K562 (cell line): Measurements from ENCODE around the gene SRPK2. TPM values are rescaled to one million over a fixed set of nuclear protein-coding genes. Genes with fewer than 3 reads are reported as not detected.

Experiments
- ATAC-seq: fragments of 200-7000 bp; cut with Tn5 transposase; 3 replicates; pipeline ENCODE4 v1.9.1; 2020; ENCODE audit warnings: moderate library complexity
- BruUV-seq: library from RNA; stranded (reverse); fragments of 400-500 nt; replicated peaks from 2 replicates; lab custom pipeline; 2021; lab: Mats Ljungman, UMichigan
- CTCF ChIA-PET: fragments of 300-600 bp; formaldehyde crosslinking; extraction: SDS; loops from one replicate; lab custom pipeline; 2021; ENCODE audit warnings: low intra/inter-chr PET ratio; lab: Yijun Ruan, JAX
- POLR2A ChIA-PET: fragments of 300-600, 350-650 bp; sonication (Branson Sonifier 250); formaldehyde crosslinking; extraction: SDS; loops from one replicate; lab custom pipeline; 2021; ENCODE audit warnings: antibody characterized with exemption, inconsistent platforms; lab: Yijun Ruan, JAX
- DNase-seq, 4 experiments: peaks; one replicate each; pipeline versions ENCODE4 v3.0.0 to v3.0.0-alpha.2; 2011 to 2018; ENCODE audit warnings: low spot score in 3 of 4, mixed read lengths in 3 of 4; ENCODE audit errors: extremely low read depth in 1 of 4
- FAIRE-seq: peaks from 2 replicates; lab custom pipeline; 2011; peaks lifted over from hg19 to GRCh38; lab: Jason Lieb, UNC
- H2AFZ ChIP-seq: 2 replicates; pipeline ENCODE4 v1.6.0; 2011; ENCODE audit warnings: low read depth, low read length, control low read depth, inconsistent platforms
- H3K27ac ChIP-seq: fragments of 200-600 bp; 3 replicates; pipeline ENCODE4 v1.8.0; 2011; ENCODE audit warnings: low read depth, mild to moderate bottlenecking, control low read depth, inconsistent platforms, low read length, moderate library complexity, mixed read lengths; ENCODE audit errors: extremely low read depth
- H3K27me3 ChIP-seq, 2 experiments: fragments of 300-600 bp in 1 of 2; 2 replicates in 1 of 2; 3 replicates in 1 of 2; pipeline versions ENCODE4 v1.6.0 to v1.8.0; 2011; ENCODE audit warnings: inconsistent platforms in 2 of 2, low read length in 2 of 2, mild to moderate bottlenecking in 1 of 2, mixed read lengths in 1 of 2, moderate library complexity in 1 of 2; ENCODE audit not compliant: control insufficient read depth in 2 of 2, insufficient read depth in 2 of 2
- H3K36me3 ChIP-seq: fragments of 300-600 bp; 3 replicates; pipeline ENCODE4 v1.8.0; 2011; ENCODE audit warnings: mild to moderate bottlenecking, low read length, inconsistent platforms; ENCODE audit not compliant: control insufficient read depth, insufficient read depth
- H3K4me1 ChIP-seq, 2 experiments: fragments of 200-600 bp in 1 of 2; replicated peaks in 1 of 2; 2 replicates in 1 of 2; 3 replicates in 1 of 2; pipeline versions ENCODE4 v1.5.1 to v1.8.0; 2011; ENCODE audit warnings: inconsistent platforms in 2 of 2, low read length in 2 of 2, mild to moderate bottlenecking in 1 of 2, mixed read lengths in 1 of 2, moderate library complexity in 1 of 2; ENCODE audit not compliant: control insufficient read depth in 2 of 2, insufficient read depth in 2 of 2
- H3K4me2 ChIP-seq: 2 replicates; pipeline ENCODE4 v1.6.1; 2011; ENCODE audit warnings: low read length, control low read depth, inconsistent platforms, mixed read lengths; ENCODE audit not compliant: insufficient read depth
- H3K4me3 ChIP-seq: fragments of 200-600 bp; sonication (generic), shearing (Covaris generic); 2 replicates; pipeline ENCODE4 v1.5.1; 2016; ENCODE audit warnings: control low read depth, inconsistent platforms
- H3K79me2 ChIP-seq: fragments of 200-600 bp; 3 replicates; pipeline ENCODE4 v1.8.0; 2011; ENCODE audit warnings: low read length, inconsistent platforms; ENCODE audit not compliant: control insufficient read depth, insufficient read depth
- H3K9ac ChIP-seq, 2 experiments: 2 replicates each; pipeline versions ENCODE4 v1.6.0 to v1.6.1; 2011; ENCODE audit warnings: low read depth in 2 of 2, low read length in 2 of 2, control low read depth in 1 of 2, inconsistent platforms in 1 of 2, mild to moderate bottlenecking in 1 of 2, mixed read lengths in 1 of 2; ENCODE audit not compliant: insufficient read depth in 1 of 2
- H3K9me1 ChIP-seq: one replicate; pipeline ENCODE4 v1.6.0; 2011; ENCODE audit warnings: inconsistent platforms, mild to moderate bottlenecking, low read length, moderate library complexity; ENCODE audit not compliant: control insufficient read depth, insufficient read depth
- H3K9me3 ChIP-seq: replicated peaks from 2 replicates; pipeline ENCODE4 v1.5.1; 2011; ENCODE audit warnings: low read depth, low read length, inconsistent platforms; ENCODE audit not compliant: control insufficient read depth, insufficient read depth
- H4K20me1 ChIP-seq: replicated peaks from 2 replicates; pipeline ENCODE4 v1.6.1; 2011; ENCODE audit warnings: low read length, inconsistent platforms, mixed read lengths; ENCODE audit not compliant: control insufficient read depth, insufficient read depth
- ARNT ChIP-seq, 2 experiments: fragments of 450-650 bp; IDR thresholded peaks; 2 replicates each; pipeline ENCODE4 v1.6.1; 2016; ENCODE audit warnings: mild to moderate bottlenecking in 1 of 2
- BHLHE40 ChIP-seq: IDR thresholded peaks from 2 replicates; pipeline ENCODE4 v1.6.1; 2011; ENCODE audit warnings: low read length, improper control_type of control experiment
- CEBPB ChIP-seq: fragments of 450-650 bp; IDR thresholded peaks from 2 replicates; pipeline ENCODE4 v1.6.1; 2016; ENCODE audit warnings: missing genetic modification characterization, missing compliant biosample characterization
- CHD4 ChIP-seq: fragments of 200-600 bp; sonication (generic); IDR thresholded peaks from 3 replicates; pipeline ENCODE4 v1.6.1; 2012; ENCODE audit warnings: low read depth, mild to moderate bottlenecking, mixed read lengths, low read length, inconsistent platforms; ENCODE audit not compliant: insufficient read depth, insufficient replicate concordance, poor library complexity, severe bottlenecking
- DIDO1 ChIP-seq: fragments of 450-650 bp; IDR thresholded peaks from 2 replicates; pipeline ENCODE4 v1.6.1; 2016; ENCODE audit warnings: low read depth, missing biosample characterization, missing genetic modification characterization
- EHMT2 ChIP-seq: fragments of 450-650 bp; IDR thresholded peaks from 2 replicates; pipeline ENCODE4 v1.6.1; 2018; ENCODE audit warnings: antibody characterized with exemption
- HNRNPK ChIP-seq: fragments of 200-400 bp; formaldehyde crosslinking; IDR thresholded peaks from one replicate; pipeline ENCODE4 v1.6.1; 2018; ENCODE audit warnings: mild to moderate bottlenecking, low read depth, low read length; ENCODE audit not compliant: poor library complexity, severe bottlenecking
- HNRNPUL1 ChIP-seq: fragments of 200-400 bp; formaldehyde crosslinking; IDR thresholded peaks from 2 replicates; pipeline ENCODE4 v1.6.1; 2017; ENCODE audit warnings: low read length
- KAT7 ChIP-seq: sonication (generic); formaldehyde crosslinking; IDR thresholded peaks from 2 replicates; pipeline ENCODE4 v1.8.0; 2022; ENCODE audit warnings: missing genetic modification reagents, mild to moderate bottlenecking, borderline replicate concordance
- MTA2 ChIP-seq: fragments of 450-650 bp; IDR thresholded peaks from 2 replicates; pipeline ENCODE4 v1.6.1; 2016; ENCODE audit warnings: low read depth
- PHF20 ChIP-seq: fragments of 450-650 bp; IDR thresholded peaks from 2 replicates; pipeline ENCODE4 v1.6.1; 2018; ENCODE audit not compliant: partially characterized antibody
- PURB ChIP-seq: sonication (generic); formaldehyde crosslinking; IDR thresholded peaks from 2 replicates; pipeline ENCODE4 v1.9.0; 2021; ENCODE audit warnings: low read depth, mild to moderate bottlenecking, missing genetic modification reagents
- SNRNP70 ChIP-seq: fragments of 200-400 bp; formaldehyde crosslinking; optimal IDR thresholded peaks from 2 replicates; pipeline ENCODE3; 2017; ENCODE audit warnings: low read depth, low read length
- TAF1 ChIP-seq: IDR thresholded peaks from 2 replicates; pipeline ENCODE4 v1.6.1; 2011; ENCODE audit warnings: mild to moderate bottlenecking, low read length, moderate library complexity; ENCODE audit not compliant: insufficient read depth, control insufficient read depth, severe bottlenecking; ENCODE audit errors: extremely low read depth
- TAF7 ChIP-seq: fragments of 450-650 bp; IDR thresholded peaks from 2 replicates; pipeline ENCODE4 v1.6.1; 2016; ENCODE audit warnings: missing genetic modification characterization, missing compliant biosample characterization
- ZFP1 ChIP-seq: fragments of 450-650 bp; formaldehyde crosslinking; IDR thresholded peaks from 2 replicates; pipeline ENCODE4 v1.4.0; 2020; ENCODE audit warnings: mild to moderate bottlenecking, mixed read lengths
- ZNF212 ChIP-seq: fragments of 450-650 bp; formaldehyde crosslinking; IDR thresholded peaks from 2 replicates; pipeline ENCODE4 v1.4.0; 2020; ENCODE audit warnings: mild to moderate bottlenecking
- ZNF778 ChIP-seq: fragments of 450-650 bp; formaldehyde crosslinking; IDR thresholded peaks from 2 replicates; pipeline ENCODE4 v1.4.0; 2020; ENCODE audit warnings: mild to moderate bottlenecking, moderate library complexity
- WGBS: fragments of 100-300 bp; shearing (Covaris generic); methylation state at CpG from one replicate; pipeline ENCODE4 v1.1.6; 2016; ENCODE audit warnings: low coverage, mixed read lengths; ENCODE audit not compliant: insufficient coverage; ENCODE audit errors: missing lambda C conversion rate; 5-methylcytosine and 5-hydroxymethylcytosine counted together
- in situ Hi-C: fragments of 300-500 bp; cut with MboI; formaldehyde crosslinking; loops from 4 replicates; pipeline ENCODE4 v1.15.0; 2018; ENCODE audit warnings: inconsistent platforms, mixed read lengths
- intact Hi-C: fragments of 100-400 bp; cut with micrococcal nuclease; formaldehyde crosslinking; loops from 2 replicates; pipeline ENCODE4 v1.14.2; 2022
- polyA plus RNA-seq, 8 experiments: library from polyadenylated mRNA; depleted of rRNA in 4 of 8; stranded (reverse) in 5 of 8; unstranded in 3 of 8; fragments of >200 nt; fragmentation: Nextera tagmentation in 2 of 8; fragmentation: Illumina TruSeq in 1 of 8; extraction: Ambion mirVana in 2 of 8; extraction: Trizol in 1 of 8; gene quantifications; 2 replicates each; pipeline versions ENCODE4 v1.2.1 to v1.2.3, GENCODE V29; 2011 to 2014; ENCODE audit warnings: inconsistent platforms in 1 of 8, missing spikeins in 1 of 8
- total RNA-seq, 7 experiments: library from RNA; depleted of rRNA in 6 of 7; stranded (reverse); fragments of >200 nt in 6 of 7; fragmentation: Illumina TruSeq in 2 of 7; extraction: Trizol in 2 of 7; gene quantifications; 2 replicates each; pipeline versions ENCODE4 v1.2.1 to v1.2.3, GENCODE V29; 2011 to 2021; ENCODE audit warnings: low replicate concordance in 1 of 7
- TF ChIP-seq, protein P1 (sequence below): fragments of 250-450 bp; sonication (Bioruptor Pico); IDR thresholded peaks from 2 replicates; pipeline ENCODE4 v1.9.0; 2021; ENCODE audit warnings: mild to moderate bottlenecking

The SRPK2 gene
- total and polyA plus RNA-seq, 9 of the 15 experiments (the other 6 are each of a cell fraction or from before 2014, with no cell fraction given) = 21.5 to 44.7 (median 33.3) TPM

DNA sequence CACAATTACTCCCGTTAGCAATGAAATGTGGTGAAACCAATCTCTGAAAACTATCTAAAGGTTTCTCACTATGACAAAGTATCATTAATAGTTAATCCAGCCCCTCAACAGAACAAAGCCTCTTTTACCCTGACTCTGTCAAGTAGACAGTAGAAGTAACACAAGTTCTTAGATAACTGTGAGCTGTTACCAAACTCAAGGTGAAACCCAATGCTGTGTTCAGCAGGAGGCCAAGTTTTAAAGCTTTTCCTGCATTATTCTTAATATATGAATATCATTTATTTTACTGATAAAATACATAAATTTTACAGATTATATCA is 109.1 kb downstream of the SRPK2 start:
- no peaks in the 10 kb centered on the region for H3K9me1 ChIP-seq
- no peak overlapping the region for H2AFZ ChIP-seq
- DNase-seq = no peak
- no peaks in the 10 kb centered on the region for H3K27me3 ChIP-seq
- H4K20me1 ChIP-seq = peaks cover 10% of the 10 kb centered on the region
- no peak for FAIRE-seq
- H3K27ac ChIP-seq = no peak overlapping the region
- H3K4me3 ChIP-seq = no peak overlapping the region
- H3K4me2 ChIP-seq = no peak overlapping the region
- 61% methylated on average over 1 of the region's 1 CpG for WGBS
- POLR2A ChIA-PET = interaction anchor here (0.9 to 2.3 kb wide), 3 partner anchors 10 to 66 kb away, joined by 3 to 7 read pairs (median 5); no protein-coding TSS in a partner anchor
- intact Hi-C loops = no loop called here
- H3K36me3 ChIP-seq = no peaks in the 10 kb centered on the region
- in situ Hi-C loops = no loop called here
- CTCF ChIA-PET = no interaction called here
- H3K79me2 ChIP-seq = peaks cover 32% of the 10 kb centered on the region
- no peak for TF ChIP-seq ZNF778 (CRISPR knock-in tag)
- TF ChIP-seq PURB (CRISPR knock-in tag) = no peak
- TF ChIP-seq EHMT2 = no peak
- TF ChIP-seq SNRNP70 = no peak
- no peak for TF ChIP-seq PHF20
- TF ChIP-seq CHD4 = no peak
- TF ChIP-seq MTA2 = no peak
- no peak for TF ChIP-seq TAF1
- no peak for TF ChIP-seq ZNF212 (CRISPR knock-in tag)
- no peak for TF ChIP-seq DIDO1 (tag)
- no peak for TF ChIP-seq TAF7
- TF ChIP-seq, protein P1, sequence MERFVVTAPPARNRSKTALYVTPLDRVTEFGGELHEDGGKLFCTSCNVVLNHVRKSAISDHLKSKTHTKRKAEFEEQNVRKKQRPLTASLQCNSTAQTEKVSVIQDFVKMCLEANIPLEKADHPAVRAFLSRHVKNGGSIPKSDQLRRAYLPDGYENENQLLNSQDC (CRISPR knock-in tag) = no peak
- TF ChIP-seq ARNT (IDR thresholded peaks at IDR 0.05) = no peak
- no peak for TF ChIP-seq HNRNPUL1
- TF ChIP-seq KAT7 (CRISPR knock-in tag) = no peak
- TF ChIP-seq BHLHE40 = no peak
- TF ChIP-seq CEBPB = no peak
- TF ChIP-seq ZFP1 (CRISPR knock-in tag) = no peak
- no peak for TF ChIP-seq HNRNPK
- TF ChIP-seq, all 486 proteins: peak for 0
- Histone ChIP-seq H3K9me3 (no peaks in the 10 kb centered on the region), H3K9ac (no peak overlapping the region), H3K4me1 (peaks cover 4 to 14% of the 10 kb centered on the region in 2 experiments; a peak in 4 of 5 replicates)
- no peak for ATAC-seq
- no TSS peak for BruUV-seq
